Effector CD4-positive, alpha-beta T cell (primary cell): ENCODE measurements around the gene AKR1B15.
A peak's percentile ranks its signal among the peaks of the same experiment; 100 is the strongest.
"Not testable (repeated sequence)": the region's sequence is repeated elsewhere in the genome, so short reads cannot be mapped to it uniquely, and the experiment has no call there.

ENCODE experiments used
- DNase-seq: peaks from one replicate; pipeline ENCODE4 v3.0.0-alpha.2; 2020

Gene AKR1B15

DNA sequence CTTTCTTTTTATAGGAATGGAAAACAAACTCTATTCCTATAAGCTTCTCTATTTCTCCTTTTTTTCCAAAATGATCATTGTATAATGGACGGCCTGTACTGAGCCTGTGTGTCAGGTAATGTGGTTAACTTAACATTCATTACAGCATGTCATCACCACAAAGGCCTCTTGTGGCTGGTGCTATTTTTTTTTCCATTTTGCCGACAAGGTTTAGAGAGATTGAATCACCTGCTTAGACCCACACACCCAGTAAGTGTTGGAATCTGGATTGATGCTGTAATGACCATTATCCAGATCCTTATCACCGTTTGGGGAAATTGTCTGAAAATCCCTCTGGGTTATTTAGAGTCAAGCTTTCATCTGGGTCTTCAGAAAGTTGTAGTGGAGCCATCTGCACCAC lies 18.5 kb downstream of the AKR1B15 start:
- DNase-seq = no peak

DNA sequence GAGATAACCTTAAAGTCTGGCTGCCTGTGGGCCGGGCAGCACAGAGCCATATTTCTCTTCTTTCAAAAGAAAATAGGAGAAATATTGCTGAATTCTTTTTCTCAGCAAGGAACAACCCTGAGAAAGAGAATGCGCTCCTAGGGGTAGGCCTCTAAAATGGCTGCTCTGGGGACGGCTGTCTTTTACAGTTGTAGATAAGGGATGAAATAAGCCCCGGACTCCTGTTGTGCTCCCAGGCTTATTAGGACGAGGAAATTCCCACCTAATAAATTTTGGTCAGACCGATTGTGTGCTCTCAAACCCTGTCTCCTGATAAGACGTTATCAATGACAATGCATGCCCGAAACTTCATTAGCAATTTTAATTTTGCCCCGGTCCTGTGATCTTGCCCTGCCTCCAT lies 21.1 kb downstream of the AKR1B15 start:
- not testable (repeated sequence) for DNase-seq

DNA sequence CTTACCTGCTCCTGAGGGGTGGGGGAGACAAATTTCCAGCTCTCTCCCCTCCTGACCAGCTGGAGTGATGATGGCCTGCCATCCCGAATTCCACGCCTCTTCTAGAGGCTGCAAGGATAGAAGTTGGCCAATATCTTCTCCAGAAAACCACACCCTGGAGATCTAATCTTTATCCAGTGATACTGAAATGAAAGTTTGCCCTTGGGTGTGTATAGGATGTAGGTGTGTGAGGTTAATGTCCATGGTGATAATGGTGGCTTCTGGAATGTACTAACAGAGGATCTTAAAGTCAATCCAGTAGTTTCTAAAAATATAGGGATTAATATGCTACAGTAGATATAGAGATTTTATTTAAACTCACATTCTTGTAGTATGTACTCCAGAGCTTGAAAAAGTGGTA lies 22.2 kb downstream of the AKR1B15 start:
- no peak for DNase-seq

DNA sequence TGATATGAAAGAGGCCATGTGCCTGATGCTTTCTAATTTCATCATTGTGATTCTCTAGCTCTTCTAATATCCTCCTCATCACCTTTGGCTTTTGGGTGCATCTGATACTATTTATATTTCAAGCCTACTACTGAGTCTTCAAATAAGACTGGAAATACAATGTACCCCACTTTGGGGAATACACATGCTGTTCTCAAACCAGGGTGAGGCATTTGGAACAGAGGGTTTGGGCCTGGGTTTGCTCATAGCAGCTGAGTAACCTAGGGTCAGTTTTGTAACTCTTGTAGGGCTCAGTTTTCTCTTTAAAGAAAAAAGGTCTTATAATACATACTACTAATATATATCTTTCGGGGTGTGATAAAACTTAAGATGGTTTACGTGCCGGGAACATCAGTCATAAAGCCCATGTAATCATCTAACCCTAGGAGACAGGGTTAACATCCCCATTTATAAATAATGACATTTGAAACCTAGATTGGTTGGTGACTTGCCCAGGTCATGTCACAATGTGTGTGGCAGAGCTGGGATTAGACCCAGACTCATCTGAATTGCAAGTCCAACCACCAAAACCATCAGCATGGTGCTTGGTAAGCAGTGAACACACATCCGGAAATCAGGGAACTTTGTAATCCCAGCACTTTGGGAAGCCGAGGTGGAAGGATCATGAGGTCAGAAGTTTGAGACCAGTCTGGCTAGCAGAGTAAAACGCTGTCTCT lies 23.0 kb downstream of the AKR1B15 start:
- DNase-seq = no peak

DNA sequence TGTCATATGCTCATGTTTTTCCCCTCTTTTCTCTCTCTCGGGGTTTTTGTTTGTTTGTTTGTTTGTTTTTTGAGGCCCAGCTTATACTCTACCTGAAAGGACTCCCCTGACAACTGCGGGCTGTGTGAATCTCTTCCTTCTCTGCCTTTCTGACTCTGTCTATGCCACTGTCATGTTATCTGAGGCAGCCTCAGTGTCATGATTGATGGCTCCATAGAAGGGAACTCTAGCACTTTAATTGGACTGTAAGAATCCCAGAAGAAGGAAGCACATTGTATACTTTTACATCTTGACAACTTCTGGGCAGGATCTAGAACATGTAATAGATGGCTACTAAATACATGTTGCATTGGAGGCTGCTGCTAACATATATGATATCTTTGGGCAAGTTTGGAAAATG lies 25.4 kb downstream of the AKR1B15 start:
- DNase-seq = no peak

DNA sequence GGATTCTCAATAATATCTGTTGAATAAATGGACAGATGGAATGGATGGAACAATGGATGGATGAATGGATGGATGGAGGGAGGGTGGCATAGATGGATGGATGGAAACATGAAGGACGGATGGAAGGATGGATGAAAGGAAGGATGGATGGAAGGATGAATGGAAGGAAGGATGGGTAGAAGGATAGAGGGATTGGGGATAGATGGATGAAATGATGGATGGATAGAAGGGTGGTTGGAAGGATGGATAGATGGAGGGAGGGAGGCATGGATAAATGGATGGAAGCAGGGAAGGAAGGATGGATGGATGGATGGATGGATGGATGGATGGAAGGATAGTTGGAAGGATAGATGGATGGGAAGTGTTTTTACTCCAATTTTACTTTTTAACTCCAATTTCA lies 35.4 kb downstream of the AKR1B15 start:
- DNase-seq = no peak

DNA sequence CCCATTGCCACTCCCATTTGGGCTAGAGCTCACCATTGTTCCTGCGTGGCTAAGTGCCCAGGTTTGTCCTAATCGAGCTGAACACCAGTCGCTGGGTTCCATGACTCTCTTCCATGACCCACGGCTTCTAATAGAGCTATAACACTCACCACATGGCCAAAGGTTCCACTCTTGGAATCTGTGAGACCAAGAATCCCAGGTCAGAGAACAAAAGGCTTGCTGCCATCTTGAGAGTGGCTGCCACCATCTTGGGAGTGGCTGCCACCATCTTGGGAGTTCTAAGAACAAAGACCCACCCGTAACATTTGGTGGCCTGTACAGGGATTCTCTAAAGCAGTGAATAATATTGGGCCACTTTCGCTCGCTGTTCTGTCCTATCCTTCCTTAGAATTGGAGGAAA lies 37.0 kb downstream of the AKR1B15 start:
- no peak for DNase-seq

DNA sequence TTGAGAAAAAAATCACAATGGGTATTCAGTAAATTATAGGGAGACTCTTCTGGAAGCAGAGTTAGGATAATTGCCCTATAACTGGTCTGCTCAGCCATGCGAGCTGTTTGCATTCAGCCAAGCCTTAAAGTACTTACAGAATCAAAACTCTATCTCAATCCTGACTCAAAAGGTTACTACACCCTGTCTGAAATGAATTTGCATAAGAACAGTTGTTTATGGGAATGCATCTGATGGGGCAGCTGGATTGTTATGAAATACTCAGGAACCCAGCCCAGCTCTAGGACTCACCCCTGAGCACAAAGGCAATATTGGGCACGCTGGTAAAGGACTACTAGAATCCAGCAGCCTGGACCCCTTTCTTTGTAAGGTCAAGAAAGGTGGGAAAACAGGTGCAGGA lies 38.8 kb downstream of the AKR1B15 start:
- no peak for DNase-seq

DNA sequence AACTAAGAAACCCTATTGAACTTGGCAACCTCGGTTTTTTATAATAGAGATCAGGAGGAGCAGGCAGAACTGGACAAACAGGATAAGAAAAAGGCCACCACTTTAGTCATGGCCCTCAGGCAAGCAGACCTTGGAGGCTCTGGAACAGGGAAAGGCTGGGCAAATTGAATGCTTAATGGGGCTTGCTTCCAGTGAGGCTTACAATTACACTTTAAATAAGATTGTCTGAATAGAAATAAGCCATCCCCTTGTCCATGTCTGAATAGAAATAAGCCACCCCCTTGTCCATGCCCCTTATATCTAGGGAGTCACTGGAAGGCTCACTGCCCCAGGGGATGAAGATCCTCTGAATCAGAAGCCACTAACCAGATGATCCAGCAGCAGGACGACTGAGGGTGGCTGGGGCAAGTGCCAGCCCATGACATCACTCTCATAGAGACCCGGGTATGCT lies 40.6 kb downstream of the AKR1B15 start:
- no peak for DNase-seq

DNA sequence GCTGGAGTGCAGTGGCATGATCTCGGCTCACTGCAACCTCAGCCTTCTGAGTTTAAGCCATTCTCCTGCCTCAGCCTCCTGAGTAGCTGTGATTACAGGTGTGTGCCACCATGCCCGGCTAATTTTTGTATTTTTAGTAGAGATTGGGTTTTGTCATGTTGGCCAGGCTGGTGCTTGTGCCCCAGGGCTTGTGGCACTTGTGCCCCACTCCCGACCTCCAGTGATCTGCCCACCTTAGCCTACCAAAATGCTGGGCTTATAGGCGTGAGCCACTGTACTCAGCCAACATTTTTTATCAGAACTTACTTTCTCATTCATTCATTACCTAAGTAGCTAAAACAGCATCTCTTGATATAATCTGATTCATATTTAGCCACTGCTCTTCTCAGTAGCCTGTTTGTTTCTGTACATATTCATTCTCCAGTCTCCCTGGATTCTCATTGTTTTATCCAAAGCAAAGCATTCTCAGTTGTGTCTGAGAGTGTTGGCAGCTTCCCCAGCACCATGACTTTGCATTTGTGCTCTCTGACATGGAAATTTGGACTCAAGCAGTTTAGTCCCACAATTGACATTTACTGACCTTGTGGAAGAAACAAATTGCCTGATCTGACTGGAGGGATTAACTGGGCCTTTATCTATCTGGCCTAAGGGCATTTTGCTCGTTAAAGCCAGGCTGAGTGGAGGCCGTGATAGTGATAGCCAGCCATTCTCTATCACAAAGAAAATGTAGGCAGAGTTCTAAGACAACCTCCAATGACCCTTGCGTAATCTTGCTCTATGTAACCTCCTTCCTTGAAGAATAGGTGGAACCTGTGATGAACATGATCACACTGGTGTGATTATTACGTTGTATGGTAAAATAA lies 44.9 kb downstream of the AKR1B15 start:
- DNase-seq = no peak

DNA sequence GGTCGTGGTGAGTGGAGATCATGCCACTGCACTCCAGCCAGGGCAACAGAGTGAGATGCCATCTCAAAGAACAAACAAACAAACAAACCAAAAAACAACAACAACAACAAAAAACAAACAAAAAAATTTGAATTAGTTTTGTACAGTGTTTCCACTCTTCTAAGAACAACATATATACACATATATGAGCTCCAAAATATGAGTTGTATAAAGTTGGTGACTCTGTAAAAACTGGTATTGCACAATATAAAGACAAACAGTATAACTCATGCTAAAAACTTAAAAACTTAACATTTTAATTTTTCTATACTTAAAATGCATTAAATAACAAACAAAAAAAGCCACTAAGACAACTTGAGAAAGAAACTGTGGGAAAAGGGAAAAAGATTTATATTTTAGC lies 46.0 kb downstream of the AKR1B15 start:
- no peak for DNase-seq

DNA sequence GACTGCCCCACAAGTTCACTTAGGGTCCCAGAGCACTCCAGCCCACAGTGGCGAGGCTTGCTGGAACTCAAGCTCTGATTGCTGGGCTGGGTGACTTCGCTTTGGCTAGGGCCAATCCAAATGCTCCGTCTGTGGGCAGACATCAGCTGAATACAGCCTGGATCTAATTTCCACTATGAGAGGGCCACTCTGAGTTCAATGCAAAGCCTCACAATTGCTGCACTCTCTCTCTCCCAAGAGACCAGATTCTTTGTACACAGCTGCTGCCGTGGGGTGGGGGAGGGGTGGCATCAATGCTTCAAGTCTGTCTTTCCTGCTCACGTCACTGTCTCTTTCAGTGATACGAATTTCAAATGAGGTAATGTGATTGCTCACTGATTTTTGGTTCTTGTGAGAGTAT lies 50.5 kb downstream of the AKR1B15 start:
- no peak for DNase-seq

DNA sequence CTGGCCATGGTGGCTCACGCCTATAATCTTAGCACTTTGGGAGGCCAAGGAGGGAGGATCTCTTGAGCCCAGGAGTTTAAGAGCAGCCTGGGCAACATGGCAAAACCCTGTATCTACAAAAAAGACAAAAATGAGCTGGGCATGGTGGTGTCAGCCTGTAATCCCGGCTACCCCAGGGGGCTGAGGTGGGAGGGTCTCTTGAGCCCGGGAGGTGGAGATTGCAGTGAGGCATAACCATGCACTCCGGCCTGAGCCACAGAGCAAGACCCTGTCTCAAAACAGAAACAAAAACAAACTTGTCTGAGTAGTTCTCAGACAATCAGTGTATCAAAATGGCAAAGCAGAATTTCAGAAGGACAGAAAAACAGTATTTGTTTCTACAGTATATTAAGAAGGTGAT lies 52.5 kb downstream of the AKR1B15 start:
- no peak for DNase-seq

DNA sequence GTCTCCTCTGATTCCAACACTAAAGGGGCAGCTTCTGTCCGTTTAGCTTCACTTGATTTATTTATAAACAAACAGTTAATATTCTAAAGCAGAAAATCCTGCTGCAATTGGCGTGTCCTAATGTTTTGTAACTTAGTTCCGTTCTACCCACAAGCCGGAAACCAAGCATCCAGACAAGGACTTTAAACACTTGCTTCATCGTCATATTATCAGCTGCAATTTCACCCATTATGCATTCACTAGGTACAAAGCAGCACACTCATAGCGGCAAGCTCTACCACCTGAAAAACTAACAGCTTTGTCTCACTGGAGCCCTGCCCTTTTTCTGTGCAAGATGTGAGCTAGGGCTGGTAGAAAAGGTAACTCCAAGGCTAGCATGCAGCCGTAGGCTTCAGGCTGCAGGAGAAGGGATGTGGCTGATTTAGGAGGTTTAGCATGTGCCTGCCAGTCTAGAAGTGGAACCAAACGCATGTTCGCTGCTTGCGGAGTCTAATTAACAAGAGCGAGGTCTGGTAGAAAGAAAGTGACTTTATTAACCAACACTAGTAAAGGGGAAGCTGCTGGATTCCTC lies 54.1 kb downstream of the AKR1B15 start:
- no peak for DNase-seq

DNA sequence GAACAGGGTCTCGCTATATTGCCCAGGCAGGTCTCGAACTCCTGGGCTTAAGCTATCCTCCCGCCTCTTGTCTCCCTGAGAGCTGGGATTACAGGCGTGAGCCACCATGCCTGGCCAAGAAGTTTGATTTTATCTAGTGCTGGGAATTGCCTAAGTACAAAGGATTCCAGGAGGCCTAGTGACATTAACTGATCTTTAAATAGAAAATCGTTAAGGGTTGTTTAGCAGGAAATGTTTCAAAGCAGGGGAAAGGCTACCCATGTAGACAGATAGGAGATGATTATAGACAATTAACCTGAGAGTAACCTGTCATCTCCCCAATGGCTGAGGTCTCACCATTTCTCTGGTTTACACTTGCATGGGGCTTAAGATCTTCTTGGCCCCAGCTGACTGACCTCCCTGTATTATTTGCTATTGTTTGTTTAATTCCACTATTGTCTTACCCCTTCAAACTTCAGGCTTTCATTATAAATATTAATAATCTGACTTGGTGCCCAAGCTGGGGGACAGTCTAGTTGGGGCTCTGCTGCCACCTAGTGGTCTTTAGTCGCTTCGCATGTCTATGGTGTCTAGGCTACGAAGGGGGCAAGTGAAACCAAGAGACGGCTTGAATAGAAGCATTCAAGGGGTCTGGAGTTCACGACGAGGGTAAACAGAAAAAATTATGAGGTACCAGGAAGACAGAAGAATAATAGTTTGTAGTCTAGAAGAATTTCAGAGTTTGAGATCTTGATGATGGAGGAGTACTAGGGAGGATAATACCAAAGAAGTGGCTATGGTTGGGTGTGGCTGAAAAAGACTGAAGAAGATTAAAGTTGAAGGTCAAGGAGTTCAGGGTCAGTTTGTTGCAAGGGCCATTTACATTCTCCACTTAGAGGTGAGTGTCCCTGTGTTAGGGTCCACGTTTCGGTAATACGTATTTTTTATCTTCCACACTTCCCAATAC lies 57.3 kb downstream of the AKR1B15 start:
- DNase-seq = peak; percentile 47

DNA sequence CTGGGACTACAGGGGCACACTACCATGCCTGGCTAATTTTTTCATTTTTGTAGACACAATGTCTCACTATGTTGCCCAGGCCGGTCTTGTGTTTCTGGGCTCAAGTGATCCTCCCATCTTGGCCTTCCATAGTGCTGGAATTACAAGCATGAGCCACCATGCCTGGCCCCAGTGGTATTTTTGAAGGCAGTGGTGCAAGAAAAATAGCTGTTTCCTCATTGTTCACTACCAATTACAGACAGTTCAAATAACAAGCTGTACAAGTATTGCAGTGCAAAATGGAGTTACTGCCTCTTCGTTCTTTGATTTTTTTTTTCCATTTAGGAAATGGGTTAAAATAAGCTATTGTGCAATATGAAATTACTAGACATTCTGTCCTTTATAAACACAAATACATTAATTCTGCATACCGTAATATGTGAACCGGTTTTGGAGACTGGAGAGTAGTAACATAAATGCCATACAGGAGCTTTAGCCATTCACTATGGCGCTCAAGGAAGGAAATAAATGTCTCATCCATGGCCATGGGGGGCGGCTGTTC lies 62.8 kb downstream of the AKR1B15 start:
- DNase-seq = no peak

DNA sequence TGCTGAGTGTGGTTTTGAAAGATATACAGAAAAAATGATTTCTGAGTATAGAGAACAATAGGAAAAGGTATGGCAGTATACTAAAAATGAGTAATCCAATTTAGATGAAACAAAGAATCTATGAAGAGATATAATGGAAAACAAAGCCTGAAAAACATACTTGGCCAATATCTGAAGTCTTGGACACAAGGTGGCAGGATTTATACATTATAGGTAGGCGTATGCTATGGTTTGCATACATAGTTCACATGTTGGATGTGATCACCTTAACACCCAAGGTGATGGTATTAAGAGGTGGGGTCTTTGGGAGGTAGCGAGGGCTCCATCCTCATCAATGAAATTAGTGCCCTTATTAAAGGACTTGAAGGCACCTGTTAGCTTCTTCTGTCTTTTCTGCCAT lies 63.3 kb downstream of the AKR1B15 start:
- DNase-seq = no peak

DNA sequence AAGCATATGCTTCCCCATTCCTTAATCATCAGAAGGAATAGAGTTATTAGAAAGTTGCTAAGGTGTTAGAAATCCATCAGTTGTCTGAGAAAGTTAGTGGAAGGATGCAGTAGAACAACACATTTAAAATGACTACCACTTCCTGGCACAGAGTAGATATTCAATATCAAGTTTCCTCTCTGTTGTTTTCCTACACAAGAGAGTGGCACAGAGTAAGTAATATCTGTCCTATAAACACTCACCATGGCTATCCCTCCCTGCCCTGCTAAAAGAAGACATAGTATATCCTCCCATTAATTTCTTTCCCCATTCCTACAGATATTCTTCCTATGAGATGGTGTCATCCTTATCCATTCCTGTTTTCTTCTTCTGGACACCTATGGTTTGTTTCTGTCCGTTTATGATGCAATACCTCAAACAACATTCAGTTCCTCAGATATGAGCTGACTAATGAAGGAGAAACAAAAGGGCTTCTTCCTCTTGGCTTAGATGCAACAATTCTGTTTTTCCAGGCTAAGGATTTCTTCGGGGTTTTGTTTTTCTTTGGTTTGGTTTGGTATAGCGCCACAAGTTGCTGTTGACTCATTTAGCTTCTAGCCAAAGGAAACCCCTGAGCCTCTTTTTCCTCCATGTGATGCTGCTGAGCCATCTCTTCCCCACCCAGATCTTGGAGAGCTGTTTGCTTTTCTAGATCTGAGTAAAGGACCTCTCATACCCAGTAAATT lies 64.9 kb downstream of the AKR1B15 start:
- no peak for DNase-seq

DNA sequence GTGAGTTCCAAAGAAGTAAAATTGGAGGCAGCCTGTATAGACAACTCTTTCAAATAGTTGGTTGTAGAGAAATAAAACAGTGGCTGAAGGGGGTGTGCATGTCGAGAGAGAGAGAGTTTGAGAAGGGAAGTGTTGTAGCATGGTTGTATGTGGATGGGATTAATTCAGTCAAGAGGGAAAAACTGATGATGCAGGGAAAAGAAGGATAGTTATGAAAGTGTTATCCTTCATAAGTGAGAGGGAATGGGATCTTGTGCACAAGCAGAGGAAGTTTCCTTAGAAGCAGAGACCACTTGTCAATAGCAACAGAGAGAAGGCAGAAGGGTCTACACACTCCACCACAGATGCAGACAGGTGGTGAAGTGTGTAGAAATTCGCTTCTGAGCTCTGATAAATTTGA lies 67.7 kb downstream of the AKR1B15 start:
- DNase-seq = no peak

DNA sequence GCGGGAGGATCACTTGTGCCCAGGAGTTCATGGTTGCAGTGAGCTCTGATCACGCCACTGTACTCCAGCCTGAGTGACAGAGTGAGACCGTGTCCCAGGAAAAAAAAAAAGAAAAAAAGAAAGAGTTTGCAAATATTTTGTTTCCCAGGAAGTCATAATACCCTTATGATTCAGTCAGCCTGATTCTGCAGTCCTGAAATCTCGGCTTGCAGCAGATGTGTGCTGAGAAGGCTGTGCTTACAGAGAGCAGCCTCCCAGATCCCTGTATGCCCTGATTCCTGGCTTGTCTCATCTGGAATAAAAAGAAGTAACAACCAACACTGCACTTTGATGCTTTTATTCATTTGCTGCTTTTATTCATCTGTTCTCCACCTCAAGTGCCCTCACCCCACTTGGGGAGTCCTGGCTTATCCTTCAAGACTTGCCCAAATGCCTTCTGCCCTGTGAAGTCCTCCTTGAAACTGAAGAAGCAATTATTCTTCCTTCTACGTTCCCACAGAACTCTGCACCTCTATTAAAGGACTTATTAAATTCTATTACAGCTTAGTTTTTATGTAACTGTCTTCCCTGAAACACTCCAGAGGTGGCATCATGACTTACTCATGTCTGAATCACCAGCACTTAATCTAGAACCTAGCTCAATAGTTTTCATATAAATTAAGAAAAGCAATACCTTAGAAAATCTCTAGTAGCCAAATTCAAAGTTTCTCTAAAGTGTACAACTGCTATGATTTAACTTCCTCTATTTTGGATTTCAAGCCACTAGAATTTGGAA lies 70.0 kb downstream of the AKR1B15 start:
- no peak for DNase-seq
